ENCODE data around the gene PHYHD1. TPM values are rescaled to one million over a fixed set of nuclear protein-coding genes. Genes with fewer than 3 reads are reported as not detected.
A peak's percentile ranks its signal among the peaks of the same experiment; 100 is the strongest.

The PHYHD1 gene
- total and polyA plus RNA-seq, 5 donors from 2014 or later, result 0.40 to 0.60 (median 0.52) TPM; not detected in 2

GRCh38 chr9:128895556-128895955 is 25.2 kb upstream of the PHYHD1 start:
- peaks cover 30% of the 10 kb centered on the region for H3K36me3 ChIP-seq (ENCODE audit: control insufficient read depth, insufficient read depth, low read length)
- peak overlapping the region in 2 of 4 donors; percentile 5 to 73 for H3K4me3 Mint-ChIP-seq
- H3K27me3 ChIP-seq (ENCODE audit: control insufficient read depth, insufficient read depth, low read length), result no peaks in the 10 kb centered on the region

GRCh38 chr9:128898382-128898781 is 22.4 kb upstream of the PHYHD1 start:
- Histone ChIP-seq H3K9me3 (ENCODE audit: control insufficient read depth in 2 of 2, low read length in 2 of 2) (no peaks in the 10 kb centered on the region), H3K36me3 (ENCODE audit: control insufficient read depth, insufficient read depth, low read length) (peaks cover 17% of the 10 kb centered on the region), H3K4me3 (ENCODE audit: low read depth, low read length) (peak overlapping the region; percentile 28), H3K27ac (ENCODE audit: insufficient read depth, low read length, poor library complexity, severe bottlenecking) (peak overlapping the region; percentile 79), H3K4me1 (ENCODE audit: control insufficient read depth, insufficient read depth, low read length, poor library complexity, severe bottlenecking) (peaks cover 92% of the 10 kb centered on the region), H3K27me3 (ENCODE audit: control insufficient read depth, insufficient read depth, low read length) (no peaks in the 10 kb centered on the region)
- Mint-ChIP-seq H3K9me3 (no peaks in the 10 kb centered on the region), H3K27me3 (no peaks in the 10 kb centered on the region), H3K36me3 (peaks cover 38% of the 10 kb centered on the region), H3K27ac (peak overlapping the region; percentile 95 to 98 (median 97)), H3K4me3 (peak overlapping the region; percentile 13 to 81 (median 62)), H3K4me1 (peaks cover 27 to 95% (median 46%) of the 10 kb centered on the region in 4 donors)
- ATAC-seq (ENCODE audit: low read depth in 2 of 2) (no peak), DNase-seq (peak in 1 of 3 donors; percentile 58)

More at GRCh38 chr9:128895556-128895955, 25.2 kb upstream of the PHYHD1 start:
- peak overlapping the region; percentile 33 to 93 (median 46) for H3K27ac Mint-ChIP-seq
- no peak for DNase-seq
- H3K4me1 Mint-ChIP-seq, result peaks cover 23 to 87% (median 45%) of the 10 kb centered on the region in 4 donors
- ATAC-seq (ENCODE audit: low read depth in 2 of 2), result no peak
- peaks cover 41% of the 10 kb centered on the region for H3K36me3 Mint-ChIP-seq
- H3K9me3 ChIP-seq (ENCODE audit: control insufficient read depth in 2 of 2, low read length in 2 of 2), result no peaks in the 10 kb centered on the region
- no peaks in the 10 kb centered on the region for H3K9me3 Mint-ChIP-seq
- H3K4me3 ChIP-seq (ENCODE audit: low read depth, low read length), result no peak overlapping the region
- H3K27ac ChIP-seq (ENCODE audit: insufficient read depth, low read length, poor library complexity, severe bottlenecking), result peak overlapping the region; percentile 63
- peaks cover 85% of the 10 kb centered on the region for H3K4me1 ChIP-seq (ENCODE audit: control insufficient read depth, insufficient read depth, low read length, poor library complexity, severe bottlenecking)
- no peaks in the 10 kb centered on the region for H3K27me3 Mint-ChIP-seq

GRCh38 chr9:128898845-128899565 is 21.8 kb upstream of the PHYHD1 start:
- Histone ChIP-seq H3K36me3 (ENCODE audit: control insufficient read depth, insufficient read depth, low read length) (peaks cover 15% of the 10 kb centered on the region), H3K4me1 (ENCODE audit: control insufficient read depth, insufficient read depth, low read length, poor library complexity, severe bottlenecking) (peaks cover 94% of the 10 kb centered on the region), H3K27me3 (ENCODE audit: control insufficient read depth, insufficient read depth, low read length) (no peaks in the 10 kb centered on the region), H3K27ac (ENCODE audit: insufficient read depth, low read length, poor library complexity, severe bottlenecking) (peak overlapping the region; percentile 79), H3K9me3 (ENCODE audit: control insufficient read depth in 2 of 2, low read length in 2 of 2) (no peaks in the 10 kb centered on the region), H3K4me3 (ENCODE audit: low read depth, low read length) (peak overlapping the region; percentile 67)
- Mint-ChIP-seq H3K36me3 (peaks cover 35% of the 10 kb centered on the region), H3K27me3 (no peaks in the 10 kb centered on the region), H3K27ac (peak overlapping the region; percentile 95 to 98 (median 97)), H3K4me3 (peak overlapping the region; percentile 13 to 82 (median 80)), H3K4me1 (peaks cover 24 to 96% (median 45%) of the 10 kb centered on the region in 4 donors), H3K9me3 (no peaks in the 10 kb centered on the region)
- DNase-seq, result no peak
- no peak for ATAC-seq (ENCODE audit: low read depth in 2 of 2)

- peak overlapping the region; percentile 95 to 98 (median 97) for H3K27ac Mint-ChIP-seq
- peaks cover 34% of the 10 kb centered on the region for H3K36me3 Mint-ChIP-seq
- peak overlapping the region; percentile 67 for H3K4me3 ChIP-seq (ENCODE audit: low read depth, low read length)
Observed at GRCh38 chr9:128899566-128900322, 21.0 kb upstream of the PHYHD1 start.

GRCh38 chr9:128901379-128901778 is 19.4 kb upstream of the PHYHD1 start:
- no peaks in the 10 kb centered on the region for H3K9me3 ChIP-seq (ENCODE audit: control insufficient read depth in 2 of 2, low read length in 2 of 2)
- H3K36me3 ChIP-seq (ENCODE audit: control insufficient read depth, insufficient read depth, low read length), result peaks cover 11% of the 10 kb centered on the region
- Mint-ChIP-seq H3K4me3 (peak overlapping the region in 3 of 4 donors; percentile 33 to 99 (median 43)), H3K27ac (peak overlapping the region; percentile 95 to 98 (median 97)), H3K27me3 (no peaks in the 10 kb centered on the region), H3K36me3 (peaks cover 18% of the 10 kb centered on the region), H3K4me1 (peaks cover 19 to 89% (median 43%) of the 10 kb centered on the region in 4 donors), H3K9me3 (no peaks in the 10 kb centered on the region)
- H3K4me3 ChIP-seq (ENCODE audit: low read depth, low read length), result no peak overlapping the region
- no peak for ATAC-seq (ENCODE audit: low read depth in 2 of 2)
- peak overlapping the region; percentile 91 for H3K27ac ChIP-seq (ENCODE audit: insufficient read depth, low read length, poor library complexity, severe bottlenecking)
- H3K27me3 ChIP-seq (ENCODE audit: control insufficient read depth, insufficient read depth, low read length), result no peaks in the 10 kb centered on the region
- no peak for DNase-seq
- H3K4me1 ChIP-seq (ENCODE audit: control insufficient read depth, insufficient read depth, low read length, poor library complexity, severe bottlenecking), result peaks cover 89% of the 10 kb centered on the region

More at GRCh38 chr9:128899566-128900322, 21.0 kb upstream of the PHYHD1 start:
- H3K9me3 Mint-ChIP-seq, result no peaks in the 10 kb centered on the region
- ATAC-seq (ENCODE audit: low read depth in 2 of 2), result no peak
- DNase-seq, result peak in 1 of 3 donors; percentile 70
- H3K36me3 ChIP-seq (ENCODE audit: control insufficient read depth, insufficient read depth, low read length), result peaks cover 15% of the 10 kb centered on the region
- H3K27me3 Mint-ChIP-seq, result no peaks in the 10 kb centered on the region
- H3K27ac ChIP-seq (ENCODE audit: insufficient read depth, low read length, poor library complexity, severe bottlenecking), result peak overlapping the region; percentile 79
- H3K4me1 ChIP-seq (ENCODE audit: control insufficient read depth, insufficient read depth, low read length, poor library complexity, severe bottlenecking), result peaks cover 93% of the 10 kb centered on the region
- H3K9me3 ChIP-seq (ENCODE audit: control insufficient read depth in 2 of 2, low read length in 2 of 2), result no peaks in the 10 kb centered on the region
- H3K4me3 Mint-ChIP-seq, result peak overlapping the region; percentile 11 to 82 (median 73)
- peaks cover 24 to 95% (median 45%) of the 10 kb centered on the region in 4 donors for H3K4me1 Mint-ChIP-seq
- H3K27me3 ChIP-seq (ENCODE audit: control insufficient read depth, insufficient read depth, low read length), result no peaks in the 10 kb centered on the region

- ATAC-seq (ENCODE audit: low read depth in 2 of 2) (no peak), DNase-seq (no peak)
- Mint-ChIP-seq H3K27me3 (no peaks in the 10 kb centered on the region), H3K9me3 (no peaks in the 10 kb centered on the region), H3K27ac (peak overlapping the region; percentile 95 to 99 (median 98)), H3K4me1 (peaks cover 18 to 89% (median 44%) of the 10 kb centered on the region in 4 donors), H3K36me3 (peaks cover 15% of the 10 kb centered on the region), H3K4me3 (peak overlapping the region; percentile 83 to 99 (median 90))
- peak overlapping the region; percentile 91 for H3K27ac ChIP-seq (ENCODE audit: insufficient read depth, low read length, poor library complexity, severe bottlenecking)
- peaks cover 8% of the 10 kb centered on the region for H3K36me3 ChIP-seq (ENCODE audit: control insufficient read depth, insufficient read depth, low read length)
- H3K4me3 ChIP-seq (ENCODE audit: low read depth, low read length), result peak overlapping the region; percentile 7
- H3K9me3 ChIP-seq (ENCODE audit: control insufficient read depth in 2 of 2, low read length in 2 of 2), result no peaks in the 10 kb centered on the region
- H3K27me3 ChIP-seq (ENCODE audit: control insufficient read depth, insufficient read depth, low read length), result no peaks in the 10 kb centered on the region
- peaks cover 88% of the 10 kb centered on the region for H3K4me1 ChIP-seq (ENCODE audit: control insufficient read depth, insufficient read depth, low read length, poor library complexity, severe bottlenecking)
Observed at GRCh38 chr9:128901822-128902221, 19.0 kb upstream of the PHYHD1 start.

GRCh38 chr9:128902351-128903078 is 18.3 kb upstream of the PHYHD1 start:
- Histone ChIP-seq H3K36me3 (ENCODE audit: control insufficient read depth, insufficient read depth, low read length) (peaks cover 7% of the 10 kb centered on the region), H3K4me3 (ENCODE audit: low read depth, low read length) (peak overlapping the region; percentile 20), H3K4me1 (ENCODE audit: control insufficient read depth, insufficient read depth, low read length, poor library complexity, severe bottlenecking) (peaks cover 83% of the 10 kb centered on the region), H3K9me3 (ENCODE audit: control insufficient read depth in 2 of 2, low read length in 2 of 2) (no peaks in the 10 kb centered on the region), H3K27me3 (ENCODE audit: control insufficient read depth, insufficient read depth, low read length) (no peaks in the 10 kb centered on the region), H3K27ac (ENCODE audit: insufficient read depth, low read length, poor library complexity, severe bottlenecking) (peak overlapping the region; percentile 91)
- Mint-ChIP-seq H3K27me3 (no peaks in the 10 kb centered on the region), H3K4me1 (peaks cover 18 to 92% (median 42%) of the 10 kb centered on the region in 4 donors), H3K36me3 (peaks cover 15% of the 10 kb centered on the region), H3K4me3 (peak overlapping the region; percentile 83 to 99 (median 90)), H3K27ac (peak overlapping the region; percentile 95 to 99 (median 98)), H3K9me3 (no peaks in the 10 kb centered on the region)
- ATAC-seq (ENCODE audit: low read depth in 2 of 2) (peak; percentile 97), DNase-seq (peak; percentile 72 to 98 (median 90))

Data from CD4-positive, CD25-positive, alpha-beta regulatory T cell (primary cell).